Fibroblast of lung (primary cell): ENCODE measurements around the gene SFTA2. TPM values are rescaled to one million over a fixed set of nuclear protein-coding genes. Genes with fewer than 3 reads are reported as not detected.

Experiments used
- DNase-seq, 2 donors: peaks; one replicate each; pipeline versions ENCODE4 v3.0.0 to v3.0.0-alpha.2; 2010; ENCODE audit warnings: low read depth in 2 of 2
- H2AFZ ChIP-seq: 2 replicates; pipeline ENCODE4 v1.5.1; 2012; ENCODE audit warnings: low read length, control low read depth, inconsistent platforms
- H3K27ac ChIP-seq: 2 replicates; pipeline ENCODE4 v1.5.1; 2011; ENCODE audit warnings: low read length, control low read depth; ENCODE audit not compliant: insufficient read depth
- H3K27me3 ChIP-seq: 2 replicates; pipeline ENCODE4 v1.5.1; 2011; ENCODE audit warnings: mild to moderate bottlenecking, low read length; ENCODE audit not compliant: control insufficient read depth, insufficient read depth
- H3K36me3 ChIP-seq: 2 replicates; pipeline ENCODE4 v1.5.1; 2011; ENCODE audit warnings: low read length; ENCODE audit not compliant: control insufficient read depth, insufficient read depth
- H3K4me1 ChIP-seq: 2 replicates; pipeline ENCODE4 v1.5.1; 2011; ENCODE audit warnings: low read length; ENCODE audit not compliant: control insufficient read depth, insufficient read depth; ENCODE audit errors: extremely low read depth
- H3K4me2 ChIP-seq: 2 replicates; pipeline ENCODE4 v1.5.1; 2011; ENCODE audit warnings: low read length, control low read depth; ENCODE audit not compliant: insufficient read depth; ENCODE audit errors: extremely low read depth
- H3K4me3 ChIP-seq, 4 experiments: fragments of 200-600 bp in 1 of 4; sonication (generic) in 1 of 4; replicated peaks in 1 of 4; 2 replicates each; pipeline ENCODE4 v1.5.1; 2011 to 2016; ENCODE audit warnings: low read length in 4 of 4, low read depth in 3 of 4, mild to moderate bottlenecking in 3 of 4, control low read depth in 2 of 4, inconsistent platforms in 1 of 4, mixed read lengths in 1 of 4; ENCODE audit not compliant: insufficient read depth in 1 of 4; ENCODE audit errors: control extremely low read depth in 1 of 4
- H3K79me2 ChIP-seq: 2 replicates; pipeline ENCODE4 v1.5.1; 2012; ENCODE audit warnings: mild to moderate bottlenecking, low read length, inconsistent platforms; ENCODE audit not compliant: control insufficient read depth, insufficient read depth
- H3K9ac ChIP-seq: 2 replicates; pipeline ENCODE4 v1.5.1; 2011; ENCODE audit warnings: mild to moderate bottlenecking, low read length, control low read depth; ENCODE audit not compliant: insufficient read depth
- H3K9me3 ChIP-seq: 2 replicates; pipeline ENCODE4 v1.5.1; 2012; ENCODE audit warnings: low read depth, low read length; ENCODE audit not compliant: control insufficient read depth, insufficient read depth
- H4K20me1 ChIP-seq: 2 replicates; pipeline ENCODE4 v1.5.1; 2011; ENCODE audit warnings: low read length; ENCODE audit not compliant: control insufficient read depth, insufficient read depth; ENCODE audit errors: extremely low read depth
- CTCF ChIP-seq, 2 donors: IDR thresholded peaks in 1 of 2; conservative IDR thresholded peaks in 1 of 2; 1 replicate in 1 of 2; 2 replicates in 1 of 2; pipeline ENCODE4 v1.5.1; 2011 to 2012; ENCODE audit warnings: low read length in 2 of 2, control low read depth in 1 of 2, inconsistent platforms in 1 of 2, low read depth in 1 of 2, mild to moderate bottlenecking in 1 of 2
- EZH2 ChIP-seq: IDR thresholded peaks from 2 replicates; pipeline ENCODE4 v1.5.1; 2012; ENCODE audit warnings: low read length, control low read depth, mild to moderate bottlenecking; ENCODE audit errors: missing control alignments
- polyA plus RNA-seq, 2 donors: library from polyadenylated mRNA; depleted of rRNA in 1 of 2; stranded (reverse) in 1 of 2; unstranded in 1 of 2; fragments of >200 nt; gene quantifications; 2 replicates each; pipeline ENCODE4 v1.2.1, GENCODE V29; 2011 to 2012; ENCODE audit warnings: missing spikeins in 1 of 2
- total RNA-seq: library from RNA; depleted of rRNA; stranded (reverse); fragments of >200 nt; gene quantifications from 2 replicates; pipeline ENCODE4 v1.2.1, GENCODE V29; 2014

SFTA2 gene
- total and polyA plus RNA-seq, 2 donors (not counting 1 experiment from before 2014, with no cell fraction given) = not detected

- peak overlapping the region; percentile 44 to 81 (median 60) for H3K4me3 ChIP-seq
- H3K4me1 ChIP-seq = peaks cover 23% of the 10 kb centered on the region
- no peak overlapping the region for H3K27ac ChIP-seq
- peak in 1 of 2 donors; percentile 40 for DNase-seq
- no peaks in the 10 kb centered on the region for H3K9me3 ChIP-seq
- H4K20me1 ChIP-seq = no peaks in the 10 kb centered on the region
- peak overlapping the region; percentile 19 for H2AFZ ChIP-seq
- peak overlapping the region; percentile 83 for H3K4me2 ChIP-seq
- no peak for TF ChIP-seq CTCF (conservative IDR thresholded peaks at IDR 0.05 in 1 of 2, IDR thresholded peaks at IDR 0.05 in 1 of 2; ENCODE audit: low read depth in 1 of 2, low read length in 2 of 2)
- TF ChIP-seq EZH2 = no peak
- H3K9ac ChIP-seq = peak overlapping the region; percentile 57
- no peaks in the 10 kb centered on the region for H3K36me3 ChIP-seq
- no peaks in the 10 kb centered on the region for H3K27me3 ChIP-seq
- H3K79me2 ChIP-seq = no peaks in the 10 kb centered on the region
These were observed 47.2 kb downstream of the SFTA2 start for GRCh38 chr6:30884521-30885480.

DNA sequence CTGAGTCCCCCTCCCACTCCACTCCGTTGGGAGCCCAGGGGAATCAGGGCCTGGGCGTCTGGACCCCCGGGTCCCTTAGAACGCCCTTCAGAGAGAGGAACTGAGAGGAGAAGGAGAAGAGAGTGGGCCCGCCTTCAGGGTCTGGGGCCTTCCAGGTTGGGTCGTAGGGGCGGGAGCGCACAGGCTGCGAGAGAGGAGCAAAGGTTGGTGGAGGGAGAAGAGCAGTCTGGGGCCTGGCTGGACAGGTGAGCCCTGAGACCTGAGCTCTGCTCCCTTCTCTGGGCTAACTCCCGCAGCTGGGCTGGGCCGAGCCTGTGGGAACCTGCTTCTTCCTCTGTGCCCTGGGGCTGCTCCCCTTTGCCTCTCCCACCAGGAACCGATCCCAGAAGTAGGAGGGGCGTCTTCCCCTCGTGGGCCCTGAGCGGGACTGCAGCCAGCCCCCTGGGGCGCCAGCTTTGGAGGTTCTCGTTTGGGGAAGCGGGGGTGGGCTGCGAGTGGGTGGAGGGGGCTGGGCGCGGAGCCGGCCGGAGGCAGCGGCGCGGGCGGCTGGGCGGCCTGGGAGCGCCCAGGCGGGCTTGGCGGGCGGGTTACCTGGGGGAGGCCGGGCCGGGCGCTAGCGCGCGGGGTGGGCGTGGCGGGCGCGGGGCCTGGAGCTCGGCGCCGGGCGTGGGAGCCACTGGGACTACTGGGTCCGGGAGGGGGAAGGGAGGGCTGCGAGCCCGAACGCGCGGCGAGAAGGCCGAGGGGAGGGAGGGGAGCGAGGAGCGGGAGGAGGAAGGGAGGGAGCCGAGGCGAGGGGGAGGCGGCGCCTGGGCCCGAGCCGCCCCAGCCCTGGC is 48.1 kb downstream of the SFTA2 start, which contains the start of gene DDR1:
TSS of gene DDR1 (plus strand) at position 835 of the 836 bp plus-strand sequence. CDS start 4,211 bp downstream, outside the sequence.
- TF ChIP-seq CTCF (conservative IDR thresholded peaks at IDR 0.05 in 1 of 2, IDR thresholded peaks at IDR 0.05 in 1 of 2; ENCODE audit: low read depth in 1 of 2, low read length in 2 of 2) = no peak
- no peak for TF ChIP-seq EZH2

More for the DNA sequence above, 48.1 kb downstream of the SFTA2 start, which contains the start of gene DDR1:
- H3K9ac ChIP-seq = peak within 1 kb of the TSS; percentile 57
- peak within 1 kb of the TSS; percentile 19 for H2AFZ ChIP-seq
- peaks cover 23% of the 10 kb centered on the region for H3K4me1 ChIP-seq
- H3K9me3 ChIP-seq = no peaks in the 10 kb centered on the region
- no peaks in the 10 kb centered on the region for H3K79me2 ChIP-seq
- peak within 1 kb of the TSS; percentile 83 for H3K4me2 ChIP-seq
- H3K36me3 ChIP-seq = no peaks in the 10 kb centered on the region
- H4K20me1 ChIP-seq = no peaks in the 10 kb centered on the region
- no peak within 1 kb of the TSS for H3K27ac ChIP-seq
- no peaks in the 10 kb centered on the region for H3K27me3 ChIP-seq
- peak within 1 kb of the TSS; percentile 44 to 81 (median 60) for H3K4me3 ChIP-seq
- DNase-seq = peak; percentile 60 to 64
